ENCODE measurements around the gene MADD.

The MADD gene

GRCh38 chr11:47269829-47270305 lies at the start of gene MADD:
MADD (plus strand) TSS chr11:47270133.
- TF ChIP-seq, protein P1, sequence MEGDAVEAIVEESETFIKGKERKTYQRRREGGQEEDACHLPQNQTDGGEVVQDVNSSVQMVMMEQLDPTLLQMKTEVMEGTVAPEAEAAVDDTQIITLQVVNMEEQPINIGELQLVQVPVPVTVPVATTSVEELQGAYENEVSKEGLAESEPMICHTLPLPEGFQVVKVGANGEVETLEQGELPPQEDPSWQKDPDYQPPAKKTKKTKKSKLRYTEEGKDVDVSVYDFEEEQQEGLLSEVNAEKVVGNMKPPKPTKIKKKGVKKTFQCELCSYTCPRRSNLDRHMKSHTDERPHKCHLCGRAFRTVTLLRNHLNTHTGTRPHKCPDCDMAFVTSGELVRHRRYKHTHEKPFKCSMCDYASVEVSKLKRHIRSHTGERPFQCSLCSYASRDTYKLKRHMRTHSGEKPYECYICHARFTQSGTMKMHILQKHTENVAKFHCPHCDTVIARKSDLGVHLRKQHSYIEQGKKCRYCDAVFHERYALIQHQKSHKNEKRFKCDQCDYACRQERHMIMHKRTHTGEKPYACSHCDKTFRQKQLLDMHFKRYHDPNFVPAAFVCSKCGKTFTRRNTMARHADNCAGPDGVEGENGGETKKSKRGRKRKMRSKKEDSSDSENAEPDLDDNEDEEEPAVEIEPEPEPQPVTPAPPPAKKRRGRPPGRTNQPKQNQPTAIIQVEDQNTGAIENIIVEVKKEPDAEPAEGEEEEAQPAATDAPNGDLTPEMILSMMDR (IDR thresholded peaks at IDR 0.05; ENCODE audit: low read depth, low read length, missing control alignments): no peak
- no peak for DNase-seq (ENCODE audit: low read depth)
- H3K4me3 ChIP-seq (ENCODE audit: low read depth, low read length): peak within 1 kb of the TSS; percentile 65
- in situ Hi-C loops (cut with HindIII; ENCODE audit: low sequenced_read_pairs): no loop called here

- DNase-seq (ENCODE audit: low read depth): no peak
- in situ Hi-C loops (cut with HindIII; ENCODE audit: low sequenced_read_pairs): no loop called here
- TF ChIP-seq, protein P1 (IDR thresholded peaks at IDR 0.05; ENCODE audit: low read depth, low read length, missing control alignments): no peak
- H3K4me3 ChIP-seq (ENCODE audit: low read depth, low read length): no peak overlapping the region
Observed at GRCh38 chr11:47220401-47220821, 49.5 kb upstream of the MADD start.

- in situ Hi-C loops (cut with HindIII; ENCODE audit: low sequenced_read_pairs): no loop called here
- no peak overlapping the region for H3K4me3 ChIP-seq (ENCODE audit: low read depth, low read length)
- DNase-seq (ENCODE audit: low read depth): no peak
- TF ChIP-seq, protein P1 (IDR thresholded peaks at IDR 0.05; ENCODE audit: low read depth, low read length, missing control alignments): no peak
Observed at GRCh38 chr11:47222696-47223095, 47.2 kb upstream of the MADD start.

DNA sequence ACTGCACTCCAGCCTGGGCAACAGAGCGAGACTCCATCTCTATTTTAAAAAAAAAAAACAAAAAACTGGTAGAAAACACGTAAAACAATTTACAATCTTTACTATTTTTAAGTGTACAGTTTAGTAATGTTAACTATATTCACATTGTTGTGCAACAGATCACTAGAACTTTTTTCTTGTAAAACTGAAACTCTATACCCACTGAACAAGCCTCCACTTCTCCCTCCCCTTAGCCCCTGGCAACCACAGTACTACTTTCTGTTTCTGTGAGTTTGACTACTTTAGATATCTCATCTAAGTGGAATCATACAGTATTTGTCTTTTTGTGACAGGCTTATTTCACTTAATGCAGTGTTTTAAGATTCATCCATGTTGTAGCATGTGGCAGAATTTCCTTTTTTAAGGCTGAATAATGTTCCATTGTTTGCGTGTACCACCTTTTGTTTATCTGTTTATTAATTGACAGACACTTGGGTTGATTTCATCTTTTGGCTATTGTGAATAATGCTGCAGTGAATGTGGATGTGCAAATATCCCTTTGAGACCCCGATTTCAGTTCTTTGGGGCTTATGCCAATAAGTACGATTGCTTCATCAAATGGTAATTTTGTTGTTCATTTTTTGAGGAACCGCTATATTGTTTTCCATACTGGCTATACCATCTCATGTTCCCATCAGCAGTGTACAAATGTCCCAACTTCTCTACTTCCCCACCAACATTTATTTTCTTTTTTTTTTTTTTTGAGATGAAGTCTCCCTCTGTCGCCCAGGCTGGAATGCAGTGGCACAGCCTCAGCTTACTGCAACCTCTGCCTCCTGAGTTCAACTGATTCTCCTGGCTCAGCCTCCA lies 44.2 kb upstream of the MADD start:
- in situ Hi-C loops (cut with HindIII; ENCODE audit: low sequenced_read_pairs): no loop called here
- TF ChIP-seq, protein P1 (IDR thresholded peaks at IDR 0.05; ENCODE audit: low read depth, low read length, missing control alignments): no peak
- H3K4me3 ChIP-seq (ENCODE audit: low read depth, low read length): no peak overlapping the region
- DNase-seq (ENCODE audit: low read depth): no peak

DNA sequence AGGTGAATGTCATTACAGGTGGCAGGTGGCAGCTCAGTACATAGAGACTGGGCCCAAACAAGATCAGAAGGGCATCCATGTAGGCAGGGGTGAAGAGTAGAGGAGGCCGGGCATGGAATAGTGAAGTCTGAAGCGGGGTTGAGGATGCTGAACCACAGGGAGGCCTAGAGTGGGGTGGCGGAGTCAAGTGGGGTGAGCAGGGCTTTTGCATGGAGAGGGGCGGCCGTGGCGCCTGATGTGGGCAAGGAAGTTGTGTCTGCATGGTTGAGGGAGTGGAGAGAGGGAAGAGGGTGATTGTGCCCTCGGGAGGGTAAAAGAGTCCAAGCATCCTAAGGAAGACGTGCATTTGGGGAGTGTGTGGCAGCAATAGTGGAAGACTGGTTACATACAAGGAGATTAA lies 40.8 kb upstream of the MADD start:
- in situ Hi-C loops (cut with HindIII; ENCODE audit: low sequenced_read_pairs): no loop called here
- H3K4me3 ChIP-seq (ENCODE audit: low read depth, low read length): no peak overlapping the region
- TF ChIP-seq, protein P1 (IDR thresholded peaks at IDR 0.05; ENCODE audit: low read depth, low read length, missing control alignments): no peak
- DNase-seq (ENCODE audit: low read depth): no peak

GRCh38 chr11:47233051-47233450 lies 36.9 kb upstream of the MADD start:
- no peak overlapping the region for H3K4me3 ChIP-seq (ENCODE audit: low read depth, low read length)
- TF ChIP-seq, protein P1 (IDR thresholded peaks at IDR 0.05; ENCODE audit: low read depth, low read length, missing control alignments): no peak
- DNase-seq (ENCODE audit: low read depth): no peak
- in situ Hi-C loops (cut with HindIII; ENCODE audit: low sequenced_read_pairs): loop anchor here (5.0 kb wide), 2 partner anchors 49 to 51 kb away; no protein-coding TSS in a partner anchor
